H1 (cell line): Measurements from ENCODE around the gene ZFP2. TPM values are rescaled to one million over a fixed set of nuclear protein-coding genes. Genes with fewer than 3 reads are reported as not detected.

Source experiments
- CTCF ChIA-PET: fragments of 300-600 bp; sonication (Branson Sonifier 250); formaldehyde crosslinking; loops from one replicate; lab custom pipeline; 2021; ENCODE audit not compliant: partially characterized antibody; lab: Charles Lee
- POLR2A ChIA-PET: fragments of 300-600 bp; sonication (Branson Sonifier 250); formaldehyde crosslinking; loops from one replicate; lab custom pipeline; 2021; ENCODE audit warnings: inconsistent platforms; ENCODE audit not compliant: partially characterized antibody; lab: Charles Lee
- DNase-seq, 2 experiments: peaks; one replicate each; pipeline versions ENCODE4 v3.0.0 to v3.0.0-alpha.2; 2010 to 2022; ENCODE audit warnings: low spot score in 2 of 2, low read depth in 1 of 2, mixed read lengths in 1 of 2
- FAIRE-seq: peaks from 2 replicates; lab custom pipeline; 2011; peaks lifted over from hg19 to GRCh38; lab: Jason Lieb, UNC
- H2AFZ ChIP-seq: 2 replicates; pipeline ENCODE4 v1.8.1; 2012; ENCODE audit warnings: low read length, inconsistent platforms
- H2AK5ac ChIP-seq: 2 replicates; pipeline ENCODE4 v1.6.1; 2013; ENCODE audit warnings: low read depth, low read length
- H2BK120ac ChIP-seq: replicated peaks from 2 replicates; pipeline ENCODE3; 2013; ENCODE audit warnings: low read depth, low read length, inconsistent platforms
- H2BK12ac ChIP-seq: 2 replicates; pipeline ENCODE4 v1.6.1; 2013; ENCODE audit warnings: low read depth, low read length
- H2BK15ac ChIP-seq: 2 replicates; pipeline ENCODE4 v1.6.1; 2013; ENCODE audit warnings: low read length
- H2BK20ac ChIP-seq: 2 replicates; pipeline ENCODE4 v1.6.1; 2013; ENCODE audit warnings: low read length
- H2BK5ac ChIP-seq: 2 replicates; pipeline ENCODE4 v1.6.1; 2013; ENCODE audit warnings: low read depth, low read length
- H3K14ac ChIP-seq: 2 replicates; pipeline ENCODE4 v1.6.1; 2013; ENCODE audit warnings: inconsistent platforms; ENCODE audit not compliant: insufficient read length
- H3K18ac ChIP-seq: 2 replicates; pipeline ENCODE4 v1.6.1; 2013; ENCODE audit warnings: low read length; ENCODE audit errors: extremely low read depth
- H3K23ac ChIP-seq: 2 replicates; pipeline ENCODE4 v1.6.1; 2013; ENCODE audit warnings: inconsistent platforms; ENCODE audit not compliant: insufficient read length
- H3K23me2 ChIP-seq: 2 replicates; pipeline ENCODE4 v1.6.1; 2013; ENCODE audit warnings: low read depth, low read length
- H3K27ac ChIP-seq: 2 replicates; pipeline ENCODE4 v1.6.1; 2011; ENCODE audit warnings: low read depth, low read length, inconsistent platforms
- H3K27me3 ChIP-seq, 4 experiments: replicated peaks in 1 of 4; 1 replicate in 1 of 4; 2 replicates in 3 of 4; pipeline versions ENCODE4 v1.6.1 to v1.8.1; 2011 to 2013; ENCODE audit warnings: low read length in 3 of 4, mild to moderate bottlenecking in 3 of 4, inconsistent platforms in 2 of 4, mixed read lengths in 2 of 4, moderate library complexity in 1 of 4; ENCODE audit not compliant: control insufficient read depth in 3 of 4, insufficient read depth in 3 of 4; ENCODE audit errors: extremely low read depth in 1 of 4
- H3K36me3 ChIP-seq, 4 experiments: 2 replicates each; pipeline versions ENCODE4 v1.6.1 to v1.8.1; 2011 to 2013; ENCODE audit warnings: mild to moderate bottlenecking in 4 of 4, low read length in 3 of 4, moderate library complexity in 2 of 4, control low read depth in 1 of 4, inconsistent platforms in 1 of 4; ENCODE audit not compliant: insufficient read depth in 4 of 4, control insufficient read depth in 2 of 4
- H3K4ac ChIP-seq: replicated peaks from 2 replicates; pipeline ENCODE3; 2013; ENCODE audit warnings: low read length, low read depth, mixed read lengths, inconsistent platforms; ENCODE audit not compliant: insufficient read length
- H3K4me1 ChIP-seq, 4 experiments: replicated peaks in 1 of 4; 1 replicate in 1 of 4; 2 replicates in 3 of 4; pipeline versions ENCODE4 v1.6.1 to v1.8.1; 2011 to 2013; ENCODE audit warnings: low read length in 3 of 4, inconsistent platforms in 2 of 4, mixed read lengths in 1 of 4; ENCODE audit not compliant: insufficient read depth in 4 of 4, control insufficient read depth in 3 of 4
- H3K4me2 ChIP-seq, 2 experiments: 2 replicates each; pipeline versions ENCODE4 v1.6.1 to v1.8.1; 2011 to 2013; ENCODE audit warnings: low read depth in 2 of 2, low read length in 2 of 2, control low read depth in 1 of 2, inconsistent platforms in 1 of 2, mild to moderate bottlenecking in 1 of 2; ENCODE audit not compliant: insufficient read depth in 1 of 2
- H3K4me3 ChIP-seq, 4 experiments: fragments of 200-600, 300-600 bp in 1 of 4; sonication (generic), shearing (Covaris generic), sonication (Bioruptor Twin) in 1 of 4; 2 replicates each; pipeline versions ENCODE4 v1.5.1 to v1.8.1; 2011 to 2016; ENCODE audit warnings: low read length in 4 of 4, low read depth in 3 of 4, control low read depth in 2 of 4, inconsistent platforms in 2 of 4, mild to moderate bottlenecking in 2 of 4, mixed read lengths in 1 of 4, moderate library complexity in 1 of 4; ENCODE audit not compliant: insufficient read depth in 2 of 4; ENCODE audit errors: extremely low read depth in 1 of 4
- H3K56ac ChIP-seq: replicated peaks from 2 replicates; pipeline ENCODE3; 2013; ENCODE audit warnings: low read depth, mild to moderate bottlenecking, mixed read lengths, low read length, inconsistent platforms; ENCODE audit not compliant: insufficient read length
- H3K79me1 ChIP-seq: 2 replicates; pipeline ENCODE4 v1.6.1; 2013; ENCODE audit warnings: low read depth, low read length, control low read depth
- H3K79me2 ChIP-seq, 2 experiments: 2 replicates each; pipeline versions ENCODE4 v1.6.1 to v1.8.1; 2012 to 2013; ENCODE audit warnings: low read length in 2 of 2, mild to moderate bottlenecking in 2 of 2, inconsistent platforms in 1 of 2; ENCODE audit not compliant: insufficient read depth in 2 of 2, control insufficient read depth in 1 of 2
- H3K9ac ChIP-seq, 4 experiments: replicated peaks in 1 of 4; 1 replicate in 1 of 4; 2 replicates in 3 of 4; pipeline versions ENCODE4 v1.6.1 to v1.8.1; 2011 to 2013; ENCODE audit warnings: low read depth in 3 of 4, low read length in 3 of 4, control low read depth in 2 of 4, mild to moderate bottlenecking in 2 of 4, moderate library complexity in 2 of 4, inconsistent platforms in 1 of 4; ENCODE audit errors: extremely low read depth in 1 of 4
- H3K9me3 ChIP-seq, 2 experiments: 2 replicates each; pipeline versions ENCODE4 v1.6.1 to v1.8.1; 2012 to 2013; ENCODE audit warnings: mild to moderate bottlenecking in 2 of 2, moderate library complexity in 2 of 2, control low read depth in 1 of 2, inconsistent platforms in 1 of 2, low read depth in 1 of 2, low read length in 1 of 2, mixed read lengths in 1 of 2; ENCODE audit not compliant: insufficient read depth in 2 of 2
- H4K20me1 ChIP-seq, 2 experiments: replicated peaks in 1 of 2; 2 replicates each; pipeline versions ENCODE3 to v1.8.1; 2011 to 2013; ENCODE audit warnings: inconsistent platforms in 2 of 2, low read length in 2 of 2, mild to moderate bottlenecking in 1 of 2; ENCODE audit not compliant: insufficient read depth in 2 of 2, control insufficient read depth in 1 of 2
- H4K5ac ChIP-seq: 2 replicates; pipeline ENCODE4 v1.6.1; 2013; ENCODE audit warnings: low read length, low read depth, mixed read lengths, inconsistent platforms; ENCODE audit not compliant: insufficient read length
- H4K8ac ChIP-seq: 2 replicates; pipeline ENCODE4 v1.8.0; 2013; ENCODE audit warnings: mild to moderate bottlenecking, moderate library complexity, low read length, inconsistent platforms; ENCODE audit not compliant: insufficient read depth; ENCODE audit errors: extremely low read depth
- H4K91ac ChIP-seq: replicated peaks from 2 replicates; pipeline ENCODE3; 2013; ENCODE audit warnings: low read length, mixed read lengths, inconsistent platforms; ENCODE audit not compliant: insufficient read length
- KDM4A ChIP-seq: IDR thresholded peaks from one replicate; pipeline ENCODE4 v1.7.1; 2012; ENCODE audit warnings: low read depth, mild to moderate bottlenecking, moderate library complexity, low read length, inconsistent platforms; ENCODE audit not compliant: severe bottlenecking
- MAX ChIP-seq: IDR thresholded peaks from 2 replicates; pipeline ENCODE4 v1.6.1; 2012; ENCODE audit warnings: inconsistent platforms
- WGBS, 2 experiments: shearing (Covaris generic) in 1 of 2; methylation state at CpG; one replicate each; pipeline versions ENCODE4 v1.1.6 to v1.1.7; 2013 to 2015; ENCODE audit warnings: low lambda C conversion rate in 2 of 2, mixed read lengths in 2 of 2, inconsistent platforms in 1 of 2, low coverage in 1 of 2, missing lambda C conversion rate in 1 of 2; ENCODE audit not compliant: insufficient replicate concordance in 2 of 2, insufficient coverage in 1 of 2, insufficient read length in 1 of 2; ENCODE audit errors: extremely low coverage in 1 of 2, missing lambda C conversion rate in 1 of 2; 5-methylcytosine and 5-hydroxymethylcytosine counted together
- polyA plus RNA-seq, 7 experiments: library from polyadenylated mRNA; depleted of rRNA in 3 of 7; stranded (reverse) in 5 of 7; unstranded in 2 of 7; fragments of >200 nt in 5 of 7; fragments of 200-250 nt in 2 of 7; gene quantifications; 1 replicate in 5 of 7; 2 replicates in 1 of 7; 4 replicates in 1 of 7; pipeline versions ENCODE4 v1.2.1 to v1.2.3, GENCODE V29; 2011 to 2013; ENCODE audit warnings: missing spikeins in 2 of 7, mixed read lengths in 2 of 7
- total RNA-seq: library from RNA; stranded (reverse); fragmentation: NEBNext Ultra II Directional; extraction: Animal tissue kit (Norgen Biotek cat#: 25700); gene quantifications from 2 replicates; pipeline ENCODE4 v1.2.1, GENCODE V29; 2021

ZFP2 gene
- total and polyA plus RNA-seq, 2 of the 8 experiments (the other 6 are each of a cell fraction or from before 2014, with no cell fraction given): 0.20 to 0.78 TPM

- H3K14ac ChIP-seq: no peak overlapping the region
- H2BK5ac ChIP-seq: no peak overlapping the region
- POLR2A ChIA-PET: interaction anchor here (0.6 to 1.2 kb wide), 3 partner anchors 28 to 173 kb away, joined by 3 to 4 read pairs (median 3); no protein-coding TSS in a partner anchor
- peaks cover 6% of the 10 kb centered on the region; the same call in 1 of the 2 replicates for H3K23me2 ChIP-seq
- DNase-seq: no peak
- peak overlapping the region; percentile 91 for H4K8ac ChIP-seq
- no peak overlapping the region for H2BK120ac ChIP-seq
- no peak for FAIRE-seq
- peaks cover 0 to 6% (median 0%) of the 10 kb centered on the region in 4 experiments; a peak in 1 of 8 replicates for H3K36me3 ChIP-seq
- no peak for TF ChIP-seq MAX
- TF ChIP-seq KDM4A: peak; percentile 39
- 83% methylated on average over 21 of the region's 23 CpGs; no CpG with 5 or more reads in 1 of the 2 experiments for WGBS, 2 experiments
- peak overlapping the region in 2 of 4 experiments; percentile 30 to 64; a peak in 2 of 7 replicates for H3K9ac ChIP-seq
- H2BK12ac ChIP-seq: no peak overlapping the region
- H2AK5ac ChIP-seq: no peak overlapping the region
- no peak overlapping the region for H2BK15ac ChIP-seq
- H2BK20ac ChIP-seq: no peak overlapping the region
- CTCF ChIA-PET: no interaction called here
- no peaks in the 10 kb centered on the region for H3K79me2 ChIP-seq
- no peaks in the 10 kb centered on the region; a peak in 2 of 7 replicates for H3K27me3 ChIP-seq
- no peak overlapping the region for H3K56ac ChIP-seq
- H3K23ac ChIP-seq: no peak overlapping the region
- H3K4ac ChIP-seq: no peak overlapping the region
- H3K27ac ChIP-seq: no peak overlapping the region
- no peak overlapping the region for H3K18ac ChIP-seq
- no peak overlapping the region for H4K5ac ChIP-seq
- H3K4me2 ChIP-seq: peak overlapping the region; percentile 57 to 90
- peak overlapping the region; percentile 43 to 93 (median 55); a peak in 7 of 8 replicates for H3K4me3 ChIP-seq
- no peaks in the 10 kb centered on the region; a peak in 1 of 7 replicates for H3K4me1 ChIP-seq
- H3K79me1 ChIP-seq: no peaks in the 10 kb centered on the region; the same call in 1 of the 2 replicates
- peaks cover 77 to 91% of the 10 kb centered on the region in 2 experiments for H3K9me3 ChIP-seq
- no peak overlapping the region; the same call in 1 of the 2 replicates for H2AFZ ChIP-seq
- no peaks in the 10 kb centered on the region for H4K20me1 ChIP-seq
- H4K91ac ChIP-seq: no peak overlapping the region
Measured at GRCh38 chr5:178941361-178941760, 45.6 kb downstream of the ZFP2 start.
